Stimulated activated CD4-positive, alpha-beta T cell treated with anti-CD3 and anti-CD28 coated beads, TNF-alpha, amount 100 ng/mL, for 1 hour (primary cell): Measurements from ENCODE around the gene SUFU.

Source experiments
- DNase-seq, 3 donors: peaks; one replicate each; pipeline ENCODE4 v3.0.0-alpha.2; 2020; ENCODE audit warnings: low read depth in 3 of 3, low spot score in 1 of 3

The SUFU gene

DNA sequence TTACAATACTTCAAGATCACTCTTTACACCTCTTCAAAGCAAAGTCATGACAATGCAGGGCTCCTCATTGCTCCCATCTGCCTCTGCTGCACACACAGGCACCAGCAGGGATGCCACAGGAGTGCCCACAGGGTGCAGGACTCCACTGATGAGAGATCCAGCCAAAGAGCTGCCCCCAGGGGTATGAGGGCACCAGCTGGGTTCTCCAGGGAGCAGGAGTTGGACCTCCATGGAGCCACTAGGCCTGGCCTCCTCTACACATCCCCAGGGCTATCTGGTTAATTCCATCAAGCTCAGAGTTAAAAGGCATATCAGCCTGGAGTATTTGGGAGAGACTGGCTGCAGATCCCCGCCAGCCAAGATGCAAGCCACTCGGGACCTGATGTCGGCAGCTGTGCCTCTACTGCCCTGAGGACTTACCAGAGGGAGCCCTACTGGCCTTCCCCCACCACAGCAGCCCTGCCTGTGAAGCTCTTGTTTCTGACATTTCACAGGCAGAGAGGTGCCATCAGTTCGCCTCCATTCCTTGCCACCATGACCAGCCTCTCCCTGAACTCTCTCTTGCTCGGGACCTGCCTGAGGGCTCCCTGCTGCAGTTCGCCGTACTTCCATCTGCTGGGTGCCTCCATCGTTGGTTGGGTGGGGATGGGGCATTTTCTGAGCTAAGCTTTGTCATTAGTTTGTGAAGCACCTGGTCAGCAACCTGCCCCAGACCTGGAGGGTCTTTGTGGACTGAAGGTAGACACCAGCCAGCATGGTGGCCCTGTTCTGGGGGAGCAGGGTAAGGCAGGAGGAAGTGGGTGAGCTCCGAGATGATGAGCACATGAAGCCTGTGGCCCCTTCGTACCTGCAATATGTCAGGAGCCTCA is 128.0 kb downstream of the SUFU start:
- DNase-seq: no peak

DNA sequence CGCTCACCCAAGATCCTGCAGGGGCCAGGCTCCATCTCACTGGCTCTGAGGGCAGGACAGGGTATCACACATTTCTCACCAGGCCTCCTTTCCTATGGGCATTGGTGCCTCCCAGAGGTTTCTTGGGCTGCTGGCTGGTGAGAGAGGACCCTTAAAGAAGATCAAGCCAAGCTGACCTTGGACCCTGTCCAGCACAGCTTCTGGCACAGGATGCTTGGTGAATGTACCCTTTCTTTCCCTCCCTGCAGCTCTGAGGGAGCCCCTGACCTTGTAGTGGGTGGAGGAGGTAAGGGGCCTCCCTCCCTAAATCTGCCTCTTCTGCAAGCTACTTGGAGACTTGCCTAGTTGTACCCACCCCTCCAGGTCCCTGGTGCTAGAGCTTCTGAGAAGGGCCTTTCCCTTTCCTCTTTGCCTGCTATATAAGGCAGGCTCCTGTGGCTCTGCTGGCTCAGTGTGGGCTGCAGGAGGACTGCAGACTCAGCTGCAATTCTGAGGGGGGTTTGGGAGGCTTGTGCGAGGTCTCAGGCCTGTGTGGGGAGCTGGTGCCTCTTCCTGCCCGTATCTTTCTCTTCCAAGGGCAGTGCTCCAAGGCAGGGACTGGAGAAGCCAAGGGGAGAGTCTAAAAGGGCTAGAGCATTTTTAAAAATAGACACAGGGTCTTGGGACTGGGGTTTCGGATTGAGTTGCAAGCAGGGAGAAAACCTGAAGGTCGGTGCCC is 128.8 kb downstream of the SUFU start:
- DNase-seq: no peak

DNA sequence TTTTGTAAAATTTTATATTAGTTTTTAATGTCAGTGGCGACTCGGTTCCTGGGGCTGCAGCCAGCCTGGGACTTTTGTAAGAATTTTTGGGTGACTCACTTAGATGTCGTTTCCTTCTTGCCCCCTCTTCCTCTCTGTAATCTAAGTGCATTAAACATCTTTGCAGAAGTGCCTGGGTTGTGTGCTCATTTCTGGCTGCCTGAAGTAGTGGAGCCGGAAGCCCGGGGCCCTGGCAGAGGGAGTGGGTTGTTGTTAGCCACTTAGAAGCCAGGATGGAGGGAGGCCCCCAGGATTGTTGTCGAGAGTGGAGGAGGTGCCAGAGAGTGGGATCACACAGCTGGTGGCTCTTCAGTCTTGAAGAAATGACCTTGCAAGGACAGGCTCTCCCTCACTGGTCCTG is 129.5 kb downstream of the SUFU start:
- no peak for DNase-seq

DNA sequence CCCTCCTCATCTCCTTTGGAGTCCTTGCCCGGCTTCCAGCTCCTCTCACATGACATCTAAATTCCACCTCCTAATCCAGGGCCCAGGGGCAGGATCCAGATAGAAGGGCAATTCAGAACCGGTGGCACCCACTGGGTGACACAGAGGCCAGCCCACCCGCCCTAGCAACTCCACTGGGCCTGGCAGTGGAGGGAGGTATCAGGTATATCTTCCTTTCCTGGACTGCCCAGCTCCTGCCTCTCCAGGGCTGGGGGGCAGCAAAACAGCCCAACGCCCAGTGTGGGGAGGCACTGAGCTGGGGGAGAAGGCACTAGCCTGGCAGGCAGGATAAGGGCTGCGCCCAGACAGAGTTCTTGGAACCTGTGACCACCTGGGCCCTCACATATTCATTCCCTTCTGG is 130.1 kb downstream of the SUFU start:
- DNase-seq: no peak

DNA sequence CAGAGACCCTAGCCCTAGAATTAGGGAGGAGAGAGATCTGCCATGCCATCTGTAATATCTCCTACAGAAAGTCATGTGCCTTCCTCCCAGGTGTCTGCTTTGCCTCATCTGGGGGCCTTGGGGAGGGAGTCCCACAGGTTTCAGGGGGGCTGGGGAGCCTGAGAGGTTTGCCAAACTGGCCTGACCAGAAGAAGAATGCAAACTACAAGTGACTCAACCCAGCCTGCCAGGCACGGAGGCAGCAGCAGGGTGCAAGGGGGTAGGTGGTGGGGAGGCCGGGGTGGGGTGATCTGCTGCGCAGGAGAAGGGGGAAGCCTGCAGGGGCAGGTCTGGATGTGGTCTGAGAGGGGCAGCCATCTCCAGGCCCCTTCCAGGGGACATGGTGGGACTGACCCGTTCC is 130.9 kb downstream of the SUFU start:
- DNase-seq: no peak

DNA sequence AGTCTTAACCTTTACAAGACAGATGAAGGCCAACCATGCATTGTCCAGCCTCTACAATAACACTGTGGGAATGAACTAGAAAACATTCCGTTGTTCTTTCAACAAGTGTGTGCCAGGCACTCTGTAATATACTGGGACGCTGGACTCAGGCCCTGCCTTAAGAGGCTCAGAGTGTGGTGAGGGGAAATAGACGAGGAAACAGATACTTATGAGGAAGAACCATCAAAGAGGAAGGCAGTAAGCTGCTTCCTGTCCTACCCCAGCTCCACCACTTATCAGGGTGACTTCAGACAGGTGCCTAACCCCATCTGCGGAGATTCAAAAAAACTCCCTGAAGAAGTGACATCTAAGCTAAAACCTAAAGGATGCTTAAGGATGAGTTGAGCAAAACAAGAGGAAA is 131.6 kb downstream of the SUFU start:
- DNase-seq: no peak

DNA sequence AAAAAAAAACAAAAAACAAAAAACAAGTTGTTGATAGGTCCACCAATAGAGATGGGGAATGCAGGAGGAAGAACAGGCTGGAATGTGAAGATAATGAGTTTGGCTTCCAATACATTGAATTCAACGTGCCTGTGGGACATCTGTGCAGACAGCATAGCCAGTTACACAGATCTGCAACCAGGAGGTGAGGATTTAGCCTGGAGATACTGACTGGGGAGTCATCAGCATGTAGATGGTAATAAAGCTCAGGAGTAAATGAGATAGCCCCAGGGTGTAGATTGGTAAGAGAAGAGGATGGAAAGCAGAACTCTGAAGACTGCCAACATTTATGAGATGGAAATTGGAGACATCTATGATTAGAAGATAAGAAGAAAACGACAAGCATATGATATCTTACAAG is 135.8 kb downstream of the SUFU start:
- DNase-seq: no peak

DNA sequence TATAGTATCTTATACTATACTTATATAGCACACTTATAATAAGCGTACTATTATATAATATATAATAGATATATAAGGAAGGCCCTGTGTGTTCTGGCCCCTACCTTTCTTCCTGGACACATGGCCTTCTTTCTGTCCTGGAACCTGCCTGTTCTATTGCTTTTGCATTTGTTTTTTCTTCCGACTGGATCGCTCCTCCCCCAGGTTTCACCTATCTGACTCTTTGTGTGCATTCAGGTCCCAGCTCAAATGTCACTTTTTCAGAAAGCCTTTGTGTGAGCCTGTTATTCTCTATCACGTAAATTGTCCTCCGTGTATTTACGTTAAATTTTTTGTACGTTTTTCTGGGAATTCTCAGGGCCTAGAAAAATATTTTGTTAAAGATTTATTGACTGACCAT is 137.6 kb downstream of the SUFU start:
- DNase-seq: no peak

DNA sequence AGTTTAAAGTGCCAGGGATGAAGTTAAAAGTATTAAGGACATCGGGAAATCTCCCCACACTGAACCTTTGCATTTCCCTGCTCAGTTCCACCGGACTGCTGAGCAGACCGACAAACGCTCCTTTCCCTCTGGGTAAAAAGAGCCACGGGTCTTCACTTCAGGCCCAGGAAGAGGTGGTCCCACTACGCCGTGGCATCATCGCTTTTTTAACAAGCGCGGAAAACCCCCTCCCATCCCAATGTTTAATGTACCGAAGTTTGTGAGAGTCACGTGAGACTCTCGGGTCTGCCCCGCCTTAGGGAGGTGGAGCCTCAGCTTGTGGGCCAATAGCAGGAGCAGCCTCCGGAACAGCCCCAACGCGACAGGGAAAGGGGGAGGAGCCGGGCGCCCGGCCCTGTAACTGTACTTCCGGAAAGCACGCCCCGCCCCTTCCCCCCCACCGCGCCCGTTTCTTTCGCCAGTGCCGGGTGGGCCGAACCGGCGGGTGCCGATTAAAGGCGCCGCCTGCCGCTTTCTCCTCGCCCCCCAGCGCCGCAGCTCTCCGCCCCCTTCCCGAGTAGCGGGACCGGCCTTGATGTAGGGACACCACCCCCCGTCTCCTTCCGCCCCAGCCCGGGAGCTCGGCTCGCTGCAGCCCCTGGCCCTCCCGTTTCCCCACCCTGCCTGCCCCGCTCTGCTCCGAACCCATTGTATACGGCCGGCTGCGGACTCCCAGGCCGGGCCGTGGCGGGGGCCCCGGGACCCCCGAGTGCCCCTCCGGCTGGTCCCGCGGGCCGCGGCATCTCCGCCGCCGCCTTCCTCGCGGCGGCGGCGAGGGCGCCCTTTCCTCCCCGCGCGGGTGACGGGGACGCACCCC is 138.3 kb downstream of the SUFU start:
- peak; percentile 95 to 97 (median 96) for DNase-seq

DNA sequence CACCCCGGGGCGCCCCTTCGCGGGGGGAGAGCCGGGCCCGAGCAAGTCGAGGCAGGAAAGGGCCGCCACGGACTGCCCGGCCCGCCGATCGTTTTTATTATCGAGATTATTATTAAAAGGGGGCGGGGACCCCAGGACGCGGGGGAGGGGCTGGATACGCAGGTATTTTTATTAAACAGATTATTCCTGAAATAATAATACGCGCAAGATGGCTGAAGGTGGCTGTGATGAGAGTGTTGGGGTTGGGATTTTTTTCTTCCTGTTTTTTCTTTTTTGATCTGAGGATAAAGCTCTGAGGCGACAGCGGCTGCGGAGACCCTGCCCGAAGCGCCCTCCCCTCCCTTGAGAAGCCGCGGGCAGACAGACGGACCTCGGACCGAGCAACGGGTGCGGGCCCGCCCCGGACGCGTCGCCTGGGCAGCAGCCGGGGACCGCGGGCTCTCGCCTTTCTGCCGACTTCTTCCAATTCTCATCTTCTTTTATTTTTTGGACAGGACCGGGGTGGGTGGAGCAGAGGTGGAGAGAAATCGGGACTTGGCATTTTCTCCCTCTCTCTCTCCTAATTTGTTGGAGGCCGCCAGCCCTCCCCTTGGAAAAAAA is 139.1 kb downstream of the SUFU start:
- peak in 1 of 3 donors; percentile 28 for DNase-seq

DNA sequence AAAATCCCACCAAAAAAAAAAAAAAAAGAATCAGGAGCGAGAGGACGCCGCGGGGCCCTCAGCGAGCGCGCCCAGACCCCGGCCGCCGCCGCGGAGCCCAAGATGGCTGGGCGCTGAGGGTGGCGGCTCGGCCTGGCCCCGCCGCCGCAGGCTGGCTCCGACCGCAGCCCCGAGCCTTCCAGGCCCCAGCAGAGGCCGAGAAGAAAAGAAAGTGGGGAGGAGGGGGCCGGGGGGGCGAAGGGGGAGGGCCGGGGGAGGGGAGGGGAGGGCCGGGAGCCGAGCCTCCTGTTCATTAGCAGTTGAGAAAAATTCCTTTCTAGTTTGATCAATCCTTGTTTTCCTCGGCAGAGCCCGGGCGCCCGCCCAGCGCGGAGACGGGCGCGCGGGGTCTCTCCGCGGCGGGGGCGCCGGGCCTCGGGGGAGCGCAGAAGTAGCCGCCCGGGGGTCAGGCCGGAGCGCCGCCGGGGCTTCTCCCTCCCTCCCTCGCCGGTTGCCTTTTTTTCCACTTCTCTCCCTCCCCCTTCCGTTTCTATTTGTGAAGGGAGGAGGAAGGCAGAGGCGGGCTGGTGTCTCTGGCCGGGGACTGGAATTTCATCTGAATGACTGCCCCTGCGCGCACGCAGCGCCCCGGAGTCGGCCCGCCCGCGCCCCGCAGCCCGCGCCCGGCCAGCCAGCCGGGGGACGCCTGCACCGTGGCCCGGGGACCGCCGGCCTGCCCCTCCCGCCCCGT is 139.7 kb downstream of the SUFU start:
- DNase-seq: peak in 1 of 3 donors; percentile 33

DNA sequence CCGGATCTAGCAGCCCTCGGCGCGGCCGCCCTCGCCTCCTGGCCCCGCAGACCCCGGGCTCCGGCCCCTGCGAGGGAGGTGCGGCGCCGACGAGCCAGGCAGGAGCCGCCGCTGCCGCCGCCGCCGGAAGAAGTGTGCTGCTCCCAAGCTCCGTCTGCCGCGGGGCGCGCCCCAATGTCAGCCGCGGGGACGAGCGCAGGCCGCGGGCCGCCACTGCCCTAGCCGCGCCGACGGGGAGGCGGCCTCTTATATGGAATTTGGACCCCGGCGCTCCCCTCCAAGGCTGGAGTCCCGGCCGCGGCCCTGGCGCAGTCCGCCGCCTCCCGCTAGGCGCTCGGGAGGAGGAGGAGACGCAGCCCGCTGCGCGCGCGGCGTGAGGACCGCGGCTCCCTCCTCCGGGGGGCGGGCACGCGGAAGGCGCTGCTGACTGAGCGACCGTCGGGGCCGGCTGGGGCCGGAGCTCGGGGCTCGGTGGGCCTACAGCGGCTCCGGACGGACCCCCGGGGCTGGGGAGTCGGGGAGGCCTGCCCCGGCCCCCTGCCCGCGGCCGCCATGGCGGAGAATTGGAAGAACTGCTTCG is 140.4 kb downstream of the SUFU start, which contains the start of gene TRIM8:
TSS of gene TRIM8 (plus strand) at position 414 of the 580 bp plus-strand sequence. CDS start at position 553, 139 bp downstream.
- peak in 2 of 3 donors; percentile 22 to 46 for DNase-seq

DNA sequence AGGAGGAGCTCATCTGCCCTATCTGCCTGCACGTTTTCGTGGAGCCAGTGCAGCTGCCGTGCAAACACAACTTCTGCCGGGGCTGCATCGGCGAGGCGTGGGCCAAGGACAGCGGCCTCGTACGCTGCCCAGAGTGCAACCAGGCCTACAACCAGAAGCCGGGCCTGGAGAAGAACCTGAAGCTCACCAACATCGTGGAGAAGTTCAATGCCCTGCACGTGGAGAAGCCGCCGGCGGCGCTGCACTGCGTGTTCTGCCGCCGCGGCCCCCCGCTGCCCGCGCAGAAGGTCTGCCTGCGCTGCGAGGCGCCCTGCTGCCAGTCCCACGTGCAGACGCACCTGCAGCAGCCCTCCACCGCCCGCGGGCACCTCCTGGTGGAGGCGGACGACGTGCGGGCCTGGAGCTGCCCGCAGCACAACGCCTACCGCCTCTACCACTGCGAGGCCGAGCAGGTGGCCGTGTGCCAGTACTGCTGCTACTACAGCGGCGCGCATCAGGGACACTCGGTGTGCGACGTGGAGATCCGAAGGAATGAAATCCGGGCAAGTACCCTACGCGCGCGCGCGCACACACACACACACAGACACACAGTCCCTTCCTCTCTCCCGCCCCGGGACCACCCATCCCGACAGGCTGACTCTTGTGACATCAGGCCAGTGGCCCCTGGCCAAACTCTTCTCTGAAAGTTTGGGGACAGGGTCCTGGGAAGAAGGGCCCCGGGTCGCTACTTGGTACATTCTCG is 141.0 kb downstream of the SUFU start:
- DNase-seq: peak; percentile 57 to 69 (median 62)

DNA sequence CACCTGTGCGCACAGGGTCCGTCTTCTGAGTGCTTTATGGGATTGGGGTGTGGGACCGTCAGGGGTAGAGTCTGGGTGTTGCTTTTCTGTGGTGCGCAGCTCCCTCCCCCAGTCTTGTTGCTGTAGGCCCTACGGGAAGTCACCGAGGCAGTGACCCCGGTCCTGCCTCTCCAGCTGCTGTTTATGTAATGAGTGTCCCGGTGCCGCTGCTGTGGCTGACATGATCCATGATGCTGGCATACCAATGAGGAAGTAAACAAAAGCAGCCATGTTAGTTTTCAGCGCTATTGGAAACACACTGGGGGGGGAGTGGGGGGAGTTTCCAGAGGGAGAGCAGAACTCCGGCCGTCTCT is 141.6 kb downstream of the SUFU start:
- DNase-seq: peak in 1 of 3 donors; percentile 19

DNA sequence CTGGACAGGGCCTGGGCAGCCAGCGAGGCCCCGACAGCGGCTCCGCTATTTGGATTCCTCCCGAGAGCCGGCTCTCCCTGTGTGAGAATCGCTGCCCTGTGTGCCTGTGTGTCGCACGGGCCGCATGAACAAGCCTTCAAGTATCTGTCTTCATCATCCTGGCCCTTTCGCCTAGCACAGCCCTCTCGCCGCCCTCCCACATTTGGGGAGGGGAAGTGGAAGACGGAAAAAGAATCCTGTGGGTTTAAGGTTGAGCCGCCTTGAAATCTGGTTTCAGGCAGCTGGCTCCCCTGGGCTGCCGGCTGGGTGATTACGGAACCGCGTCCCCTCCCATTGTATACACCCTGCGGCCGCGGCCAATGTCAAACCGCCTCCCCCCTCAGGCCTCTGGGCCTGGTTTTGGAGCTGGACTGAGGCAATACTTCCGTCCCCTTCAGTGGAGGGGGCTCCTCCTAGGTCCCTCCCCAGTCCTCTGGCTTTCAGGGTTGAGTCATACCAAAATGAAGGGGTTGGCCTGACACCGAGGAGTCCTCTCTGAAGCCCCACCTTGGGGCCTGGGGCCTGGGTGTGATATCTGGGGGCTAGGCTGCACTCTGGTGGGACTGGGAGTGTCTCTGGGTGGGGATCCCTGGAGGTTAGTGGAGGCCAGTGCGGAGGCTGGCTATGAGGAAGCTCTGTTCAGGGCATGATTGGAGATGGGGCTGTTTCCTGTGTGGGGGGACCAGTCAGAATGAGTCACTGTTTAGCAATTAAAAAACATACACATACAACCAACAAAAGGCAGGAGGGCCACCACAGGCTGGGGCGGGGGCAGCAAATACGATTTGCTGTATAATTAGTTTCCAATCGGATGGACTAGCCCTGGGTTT is 142.2 kb downstream of the SUFU start:
- peak in 2 of 3 donors; percentile 39 to 49 for DNase-seq

DNA sequence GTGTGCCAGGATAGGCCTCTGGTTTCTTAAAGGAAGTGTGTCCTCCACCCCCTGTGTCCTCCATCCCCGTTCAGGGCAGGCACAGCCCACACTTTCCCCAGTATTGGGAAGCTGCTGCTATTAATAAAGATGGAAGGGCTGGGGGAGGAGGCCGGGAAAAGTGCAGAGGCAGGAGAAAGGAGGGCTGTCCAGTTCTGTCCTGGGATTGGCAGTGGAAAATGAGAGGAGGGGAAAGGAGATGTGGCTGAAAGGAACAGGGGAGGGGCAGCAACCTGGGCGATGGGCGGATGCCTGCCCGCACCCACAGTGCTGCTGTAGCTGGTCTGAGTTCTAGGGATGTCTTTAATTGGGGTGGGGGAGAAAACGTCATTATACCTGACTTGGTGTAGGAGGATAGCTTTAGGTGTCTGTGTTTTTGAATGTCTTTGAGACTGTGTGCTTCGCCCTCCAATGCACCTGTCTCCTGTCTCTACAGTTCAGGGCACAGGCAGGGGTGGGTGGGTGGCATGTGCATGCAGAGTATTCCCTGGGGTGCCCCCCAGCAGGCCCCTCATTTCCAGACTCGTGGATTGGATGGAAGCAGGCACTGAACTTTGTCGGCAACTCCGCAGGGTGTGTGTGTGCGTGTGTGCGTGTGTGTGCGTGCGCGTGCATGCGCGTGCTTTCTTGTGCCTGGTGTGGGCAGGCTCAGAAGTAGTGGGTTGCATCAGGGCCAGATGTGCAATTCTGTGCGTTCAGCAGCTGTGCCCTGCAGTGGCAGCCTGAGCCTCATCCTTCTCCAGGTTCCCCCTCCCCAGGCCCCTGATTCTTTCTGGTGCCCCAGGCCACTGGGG is 143.1 kb downstream of the SUFU start:
- no peak for DNase-seq

DNA sequence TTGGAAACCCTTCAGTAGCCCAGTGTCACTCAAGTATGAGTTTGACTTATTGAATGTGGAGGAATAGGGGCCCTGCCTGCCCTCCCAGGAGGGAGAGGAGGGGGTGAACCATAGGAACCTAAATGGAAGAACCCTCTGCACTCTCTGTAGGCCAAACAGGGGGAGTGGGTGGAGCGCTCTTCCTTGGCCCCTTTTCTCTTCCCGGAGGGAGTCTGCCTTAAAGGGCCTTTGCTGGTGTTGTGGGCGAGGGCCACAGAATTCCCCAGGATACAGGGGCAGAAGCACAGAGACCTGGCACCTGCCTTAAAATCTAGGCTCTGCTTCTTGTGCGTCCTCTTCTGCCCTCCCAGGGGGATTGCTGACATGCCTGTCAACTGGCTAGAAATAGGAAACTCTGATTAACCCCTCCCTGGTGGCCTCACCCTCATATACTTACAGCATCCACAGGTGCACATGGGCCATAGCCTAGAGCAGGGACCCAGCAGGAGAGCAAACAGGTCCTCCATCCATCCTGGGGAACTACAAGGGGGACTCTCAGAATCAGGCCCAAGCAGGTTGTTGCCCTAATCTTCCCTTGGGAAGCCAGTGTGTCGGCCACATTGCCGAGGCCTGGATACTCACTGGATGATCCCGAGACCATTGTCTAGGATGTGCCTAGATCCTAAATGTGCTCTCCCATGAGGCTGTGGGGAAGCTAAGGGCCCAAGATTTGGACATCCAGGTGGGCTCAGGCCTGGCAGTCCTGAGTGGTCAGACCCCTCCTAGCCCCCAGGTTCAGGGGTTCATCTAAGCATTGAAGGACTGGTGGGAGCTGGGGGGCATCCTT is 143.9 kb downstream of the SUFU start:
- no peak for DNase-seq
